ENCODE measurements around the gene ABR. TPM values are rescaled to one million over a fixed set of nuclear protein-coding genes. Genes with fewer than 3 reads are reported as not detected.
A peak's percentile ranks its signal among the peaks of the same experiment; 100 is the strongest.

The ABR gene
- total and polyA plus RNA-seq, 3 donors from 2014 or later: 30.6 to 52.7 (median 42.1) TPM

GRCh38 chr17:1181753-1182137, 2.0 kb upstream of the ABR start:
- Histone ChIP-seq H3K27me3 (no peaks in the 10 kb centered on the region), H3K4me3 (no peak overlapping the region), H3K4me1 (peaks cover 20% of the 10 kb centered on the region), H3K36me3 (ENCODE audit: low read depth, missing control alignments) (no peaks in the 10 kb centered on the region), H3K9me3 (no peaks in the 10 kb centered on the region), H3K27ac (no peak overlapping the region)
- no peak for DNase-seq
- TF ChIP-seq CTCF (IDR thresholded peaks at IDR 0.05): no peak
- no peak for TF ChIP-seq POLR2A (IDR thresholded peaks at IDR 0.05)
- WGBS, 2 donors: 70 to 84% methylated on average over 14 of the region's 14 CpGs
- intact Hi-C loops (cut with DNase I; ENCODE audit: low total_unique reads): loop anchor here (10.0 kb wide), 1 partner anchor 57 kb away; no protein-coding TSS in a partner anchor

- H3K9me3 ChIP-seq: no peaks in the 10 kb centered on the region
- no peak for DNase-seq
- H3K27me3 ChIP-seq: no peaks in the 10 kb centered on the region
- peaks cover 15% of the 10 kb centered on the region for H3K4me1 ChIP-seq
- intact Hi-C loops (cut with DNase I; ENCODE audit: low total_unique reads): loop anchor here (10.0 kb wide), 1 partner anchor 56 kb away; no protein-coding TSS in a partner anchor
- TF ChIP-seq CTCF (IDR thresholded peaks at IDR 0.05): no peak
- no peak for TF ChIP-seq POLR2A (IDR thresholded peaks at IDR 0.05)
- no peak overlapping the region for H3K27ac ChIP-seq
- H3K36me3 ChIP-seq (ENCODE audit: low read depth, missing control alignments): no peaks in the 10 kb centered on the region
- H3K4me3 ChIP-seq: no peak overlapping the region
- WGBS, 2 donors: 75 to 77% methylated on average over 18 to 23 of the region's 23 CpGs
Measured at GRCh38 chr17:1180958-1181752, 1.4 kb upstream of the ABR start.

GRCh38 chr17:1179112-1179817, 516 bp downstream of the ABR start:
- intact Hi-C loops (cut with DNase I; ENCODE audit: low total_unique reads): no loop called here
- 0 to 3% methylated on average over 1 to 45 of the region's 69 CpGs for WGBS, 2 donors
- DNase-seq: no peak

GRCh38 chr17:1177016-1177700, 2.6 kb downstream of the ABR start:
- DNase-seq: no peak
- Histone ChIP-seq H3K27ac (no peak overlapping the region), H3K4me3 (no peak overlapping the region), H3K4me1 (peaks cover 9% of the 10 kb centered on the region), H3K27me3 (no peaks in the 10 kb centered on the region), H3K9me3 (no peaks in the 10 kb centered on the region), H3K36me3 (ENCODE audit: low read depth, missing control alignments) (no peaks in the 10 kb centered on the region)
- WGBS, 2 donors: 57 to 65% methylated on average over 9 of the region's 9 CpGs
- TF ChIP-seq CTCF (IDR thresholded peaks at IDR 0.05) (no peak), POLR2A (IDR thresholded peaks at IDR 0.05) (no peak)
- intact Hi-C loops (cut with DNase I; ENCODE audit: low total_unique reads): no loop called here

More at GRCh38 chr17:1179112-1179817, 516 bp downstream of the ABR start:
- H3K36me3 ChIP-seq (ENCODE audit: low read depth, missing control alignments): no peaks in the 10 kb centered on the region
- H3K4me3 ChIP-seq: peak overlapping the region; percentile 65 to 79
- H3K27ac ChIP-seq: no peak overlapping the region
- H3K4me1 ChIP-seq: peaks cover 12% of the 10 kb centered on the region
- TF ChIP-seq CTCF (IDR thresholded peaks at IDR 0.05) (no peak), POLR2A (IDR thresholded peaks at IDR 0.05) (no peak)
- H3K9me3 ChIP-seq: no peaks in the 10 kb centered on the region
- H3K27me3 ChIP-seq: no peaks in the 10 kb centered on the region
